Occipital lobe (tissue), 3 donors: ENCODE results near the gene RBM10. TPM values are rescaled to one million over a fixed set of nuclear protein-coding genes. Genes with fewer than 3 reads are reported as not detected.
A peak's percentile ranks its signal among the peaks of the same experiment; 100 is the strongest.

ENCODE experiments used
- DNase-seq: peaks from one replicate; lab custom pipeline; 2025; lab: John Stamatoyannopoulos, UW
- small RNA-seq: library from RNA; depleted of rRNA; stranded (forward); fragments of <200 nt; gene quantifications from one replicate; pipeline ENCODE3, GENCODE V24; 2014
- total RNA-seq: library from RNA; depleted of rRNA; stranded (reverse); fragments of >200 nt; gene quantifications from one replicate; pipeline ENCODE4 v1.2.3, GENCODE V29; 2014

The RBM10 gene
- total RNA-seq, 1 donor from 2014 or later, result 38.7 TPM

GRCh38 chrX:47235691-47236103 is 90.7 kb downstream of the RBM10 start:
- DNase-seq, result no peak

Small RNA genes lying within 50 kb of the gene (small RNA-seq; reads per million reads assigned to genes)
- 3.7 reads per million, percentile 88 among the genes with 10 or more reads in this experiment for gene RNU12-2P

Other genes with a start within 250 kb of the RBM10 start
- gene JADE3, start 232.8 kb upstream of the RBM10 start, total RNA-seq, result 10.5 TPM
- gene RGN, start 66.8 kb upstream of the RBM10 start, total RNA-seq, result 3.6 TPM
- 50.4 TPM for gene NDUFB11, start 519 bp upstream of the RBM10 start, total RNA-seq
- 127 TPM for gene UBA1, start 48.6 kb downstream of the RBM10 start, total RNA-seq
- gene CDK16, start 73.5 kb downstream of the RBM10 start, total RNA-seq, result 63.5 TPM
- 131 TPM for gene USP11, start 87.8 kb downstream of the RBM10 start, total RNA-seq
- gene ZNF157, start 225.4 kb downstream of the RBM10 start, total RNA-seq, result 4.7 TPM